ENCODE data around the gene RRP1. TPM values are rescaled to one million over a fixed set of nuclear protein-coding genes. Genes with fewer than 3 reads are reported as not detected.
A peak's percentile ranks its signal among the peaks of the same experiment; 100 is the strongest.

RRP1 gene
- polyA plus RNA-seq (2012; rRNA removed): 12.0 and 22.7 TPM in 2 replicates
- 12.0 and 14.8 TPM in 2 replicates for polyA plus RNA-seq (2012; cell fraction: cytosol; rRNA removed)
- polyA plus RNA-seq (2012; cell fraction: nucleus; rRNA removed): 46.0 and 48.9 TPM in 2 replicates

DNA sequence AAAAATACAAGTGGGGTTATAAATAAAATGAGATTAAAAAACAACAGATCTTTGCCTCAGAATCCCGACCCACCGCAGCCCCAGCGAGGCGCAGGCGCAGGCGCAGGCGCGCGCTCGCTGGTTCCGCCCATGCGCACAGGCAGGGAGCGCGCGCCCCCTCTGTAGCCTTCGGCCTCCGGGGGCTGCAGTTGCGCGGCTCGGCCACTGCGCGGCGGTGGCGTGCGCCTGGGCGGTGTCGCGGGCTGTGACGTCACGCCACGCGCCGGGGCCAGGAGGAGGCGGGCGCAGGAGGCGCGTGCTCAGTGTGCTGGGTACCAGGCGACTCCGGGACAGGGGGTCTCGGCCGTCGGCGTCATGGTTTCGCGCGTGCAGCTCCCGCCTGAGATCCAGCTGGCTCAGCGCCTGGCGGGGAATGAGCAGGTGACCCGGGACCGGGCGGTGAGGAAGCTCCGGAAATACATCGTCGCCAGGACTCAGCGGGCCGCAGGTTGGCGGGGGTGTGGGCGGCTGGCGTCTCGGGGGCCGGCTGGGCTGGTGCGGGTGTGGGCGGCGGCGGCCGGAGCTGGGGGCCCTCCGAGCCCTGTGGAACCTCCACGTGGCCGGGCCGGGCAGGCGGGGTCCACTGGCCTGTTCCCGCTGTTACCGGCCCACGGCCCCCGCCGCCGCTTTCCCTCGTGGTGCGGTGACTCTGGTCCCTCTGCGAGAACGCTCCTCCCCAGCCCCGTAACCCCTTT is at the start of gene RRP1:
Gene RRP1, plus strand, starts transcription at position 302 of the 734 bp plus-strand sequence. Its CDS starts 53 bp downstream, at position 355.
- no peaks in the 10 kb centered on the region for H3K27me3 ChIP-seq (ENCODE audit: insufficient read depth)
- H3F3A ChIP-seq (replicated peaks; ENCODE audit: insufficient read depth): peaks cover 10% of the 10 kb centered on the region
- peak within 1 kb of the TSS; percentile 77 to 88 for H3K27ac ChIP-seq (ENCODE audit: low read depth in 2 of 2, low read length in 1 of 2)
- TF ChIP-seq POLR2AphosphoS5 (IDR thresholded peaks at IDR 0.05; ENCODE audit: low read depth, low read length) (peak; percentile 93; the same call in 1 of the 2 replicates), MEF2A (IDR thresholded peaks at IDR 0.05; ENCODE audit: borderline replicate concordance, low read depth) (no peak), CHD2 (IDR thresholded peaks at IDR 0.05; ENCODE audit: low read length, partially characterized antibody) (peak; percentile 81), NRF1 (IDR thresholded peaks at IDR 0.05; ENCODE audit: low read depth, low read length) (peak; percentile 99), RAD21 (IDR thresholded peaks at IDR 0.05; ENCODE audit: low read length) (peak; percentile 30; the same call in 1 of the 2 replicates), MXI1 (IDR thresholded peaks at IDR 0.05; ENCODE audit: low read depth, low read length) (peak; percentile 96), SMC3 (IDR thresholded peaks at IDR 0.05; ENCODE audit: low read depth, low read length) (peak; percentile 49), FOXM1 (IDR thresholded peaks at IDR 0.05; ENCODE audit: low read depth) (no peak), FOXJ3 (CRISPR knock-in tag; IDR thresholded peaks at IDR 0.05) (no peak), EZH2phosphoT487 (IDR thresholded peaks at IDR 0.05; ENCODE audit: borderline replicate concordance, low read depth) (no peak), MAX (IDR thresholded peaks at IDR 0.05; ENCODE audit: low read depth) (peak; percentile 89), SIN3A (IDR thresholded peaks at IDR 0.05; ENCODE audit: borderline replicate concordance, low read depth, low read length) (peak; percentile 64; the same call in 1 of the 2 replicates), RFX5 (IDR thresholded peaks at IDR 0.05; ENCODE audit: low read length) (no peak)
- TF ChIP-seq, protein P1, sequence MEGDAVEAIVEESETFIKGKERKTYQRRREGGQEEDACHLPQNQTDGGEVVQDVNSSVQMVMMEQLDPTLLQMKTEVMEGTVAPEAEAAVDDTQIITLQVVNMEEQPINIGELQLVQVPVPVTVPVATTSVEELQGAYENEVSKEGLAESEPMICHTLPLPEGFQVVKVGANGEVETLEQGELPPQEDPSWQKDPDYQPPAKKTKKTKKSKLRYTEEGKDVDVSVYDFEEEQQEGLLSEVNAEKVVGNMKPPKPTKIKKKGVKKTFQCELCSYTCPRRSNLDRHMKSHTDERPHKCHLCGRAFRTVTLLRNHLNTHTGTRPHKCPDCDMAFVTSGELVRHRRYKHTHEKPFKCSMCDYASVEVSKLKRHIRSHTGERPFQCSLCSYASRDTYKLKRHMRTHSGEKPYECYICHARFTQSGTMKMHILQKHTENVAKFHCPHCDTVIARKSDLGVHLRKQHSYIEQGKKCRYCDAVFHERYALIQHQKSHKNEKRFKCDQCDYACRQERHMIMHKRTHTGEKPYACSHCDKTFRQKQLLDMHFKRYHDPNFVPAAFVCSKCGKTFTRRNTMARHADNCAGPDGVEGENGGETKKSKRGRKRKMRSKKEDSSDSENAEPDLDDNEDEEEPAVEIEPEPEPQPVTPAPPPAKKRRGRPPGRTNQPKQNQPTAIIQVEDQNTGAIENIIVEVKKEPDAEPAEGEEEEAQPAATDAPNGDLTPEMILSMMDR (IDR thresholded peaks at IDR 0.05): peak; percentile 72
- H3K9ac ChIP-seq: peak within 1 kb of the TSS; percentile 80
- H3K4me3 ChIP-seq (ENCODE audit: low read depth in 2 of 2, low read length in 1 of 2): peak within 1 kb of the TSS; percentile 80 to 99
- peak within 1 kb of the TSS; percentile 91 for H2AFZ ChIP-seq (ENCODE audit: low read depth)
- peaks cover 10 to 11% of the 10 kb centered on the region in 2 experiments; a peak in 2 of 4 replicates for H3K4me1 ChIP-seq (ENCODE audit: control insufficient read depth in 1 of 2, insufficient read depth in 2 of 2, low read depth in 1 of 2, low read length in 1 of 2)
- H3K9me3 ChIP-seq: no peaks in the 10 kb centered on the region
- peak within 1 kb of the TSS; percentile 94 for H3K4me2 ChIP-seq
- H4K20me1 ChIP-seq (ENCODE audit: insufficient read depth): peaks cover 4% of the 10 kb centered on the region
- ChIA-PET POLR2A (interaction anchor here (0.6 to 1.2 kb wide), 4 partner anchors 16 to 223 kb away, joined by 3 read pairs; partner anchors contain the start of genes HSF2BP and TRAPPC10), CTCF (interaction anchor here (0.6 to 2.0 kb wide), 16 partner anchors 10 to 493 kb away, joined by 3 to 9 read pairs (median 4); no protein-coding TSS in a partner anchor)
- DNase-seq: peak; percentile 99
- peaks cover 50% of the 10 kb centered on the region for H3K79me2 ChIP-seq (ENCODE audit: insufficient read depth)
- H3K36me3 ChIP-seq (replicated peaks in 1 of 2; ENCODE audit: control insufficient read depth in 1 of 2, insufficient read depth in 2 of 2, low read length in 1 of 2): peaks cover 18 to 28% of the 10 kb centered on the region in 2 experiments
- H3K9me2 ChIP-seq: no peaks in the 10 kb centered on the region
- 1% methylated on average over 14 of the region's 83 CpGs for WGBS (ENCODE audit: low lambda C conversion rate)
